ENCODE results near the gene MARCKSL1.

GRCh38 chr1:32329931-32330466 is 6.0 kb downstream of the MARCKSL1 start:
- no peak for TF ChIP-seq CTCF (IDR thresholded peaks at IDR 0.05; ENCODE audit: low read depth, low read length)
- TF ChIP-seq POLR2A (IDR thresholded peaks at IDR 0.05; ENCODE audit: extremely low read depth, insufficient read length): no peak
- no peak for TF ChIP-seq MAX (IDR thresholded peaks at IDR 0.05; ENCODE audit: low read depth, low read length)
- no peak for TF ChIP-seq MYC (IDR thresholded peaks at IDR 0.05; ENCODE audit: low read depth, low read length)
